IPS-18a (cell line): ENCODE measurements around the gene SEPSECS.

Experiments used
- H3K27ac ChIP-seq: one replicate; pipeline ENCODE4 v1.5.1; 2013; ENCODE audit warnings: low read length
- H3K27me3 ChIP-seq: one replicate; pipeline ENCODE4 v1.6.1; 2013; ENCODE audit warnings: mild to moderate bottlenecking, low read length; ENCODE audit not compliant: control insufficient read depth, insufficient read depth
- H3K36me3 ChIP-seq: one replicate; pipeline ENCODE4 v1.6.1; 2013; ENCODE audit warnings: low read depth, low read length; ENCODE audit not compliant: control insufficient read depth
- H3K4me1 ChIP-seq: one replicate; pipeline ENCODE4 v1.6.1; 2013; ENCODE audit warnings: low read depth, low read length; ENCODE audit not compliant: control insufficient read depth
- H3K4me3 ChIP-seq: one replicate; pipeline ENCODE4 v1.5.1; 2013; ENCODE audit warnings: low read length
- H3K9ac ChIP-seq: one replicate; pipeline ENCODE4 v1.6.1; 2013; ENCODE audit warnings: mild to moderate bottlenecking, low read length, moderate library complexity
- H3K9me3 ChIP-seq: one replicate; pipeline ENCODE4 v1.6.1; 2013; ENCODE audit warnings: low read depth, low read length; ENCODE audit not compliant: control insufficient read depth

Gene SEPSECS

DNA sequence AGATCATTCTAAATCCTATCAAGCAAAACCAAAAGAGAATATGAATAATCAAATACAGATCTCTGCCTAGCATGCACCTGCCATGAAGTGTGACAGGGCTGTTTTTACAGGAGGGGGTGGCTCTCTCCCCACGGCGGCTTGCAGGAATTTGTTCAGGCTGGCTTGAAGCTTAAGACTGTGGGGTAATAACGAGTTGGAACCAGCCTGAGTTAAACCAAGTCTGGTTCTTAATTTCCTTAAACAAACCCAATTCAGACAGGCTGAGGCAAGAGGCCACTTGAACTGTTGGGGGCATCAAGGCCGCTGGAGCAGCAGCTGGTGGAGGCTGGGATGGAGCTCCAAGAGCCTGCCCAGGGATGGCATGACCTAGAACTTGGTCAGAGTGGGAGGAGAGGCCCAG lies 84.4 kb downstream of the SEPSECS start:
- Histone ChIP-seq H3K36me3 (no peaks in the 10 kb centered on the region), H3K9me3 (no peaks in the 10 kb centered on the region), H3K27me3 (no peaks in the 10 kb centered on the region), H3K27ac (no peak overlapping the region), H3K4me3 (no peak overlapping the region), H3K4me1 (peaks cover 2% of the 10 kb centered on the region), H3K9ac (no peak overlapping the region)

DNA sequence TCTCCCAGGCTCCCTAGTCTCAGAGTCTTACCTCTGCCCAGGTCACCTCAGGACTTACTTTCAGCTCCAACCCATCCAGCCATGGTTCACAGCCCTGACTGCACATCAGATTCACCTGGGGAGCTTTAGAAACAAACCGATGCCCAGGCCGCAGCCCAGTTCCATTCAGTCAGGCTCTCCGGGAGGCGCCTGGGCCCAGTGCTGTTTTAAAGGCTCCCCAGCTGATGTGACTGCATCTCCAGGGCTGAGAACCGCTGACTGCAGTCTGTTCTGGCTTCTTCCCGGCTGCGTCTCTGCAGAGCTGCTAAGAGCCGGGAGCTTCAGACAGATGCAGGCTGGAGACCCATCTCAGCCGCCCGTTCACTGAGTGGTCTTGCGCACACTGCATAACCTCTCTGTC lies 85.1 kb downstream of the SEPSECS start:
- Histone ChIP-seq H3K36me3 (no peaks in the 10 kb centered on the region), H3K27ac (no peak overlapping the region), H3K27me3 (no peaks in the 10 kb centered on the region), H3K9ac (no peak overlapping the region), H3K4me3 (no peak overlapping the region), H3K9me3 (no peaks in the 10 kb centered on the region), H3K4me1 (peaks cover 7% of the 10 kb centered on the region)

GRCh38 chr4:25070545-25070944 lies 89.7 kb downstream of the SEPSECS start:
- Histone ChIP-seq H3K4me1 (peaks cover 11% of the 10 kb centered on the region), H3K36me3 (no peaks in the 10 kb centered on the region), H3K9me3 (no peaks in the 10 kb centered on the region), H3K27me3 (no peaks in the 10 kb centered on the region), H3K27ac (no peak overlapping the region), H3K9ac (no peak overlapping the region), H3K4me3 (no peak overlapping the region)
